PC-3 (cell line): ENCODE results near the gene AGPAT3. TPM values are rescaled to one million over a fixed set of nuclear protein-coding genes. Genes with fewer than 3 reads are reported as not detected.

Source experiments
- ATAC-seq: fragments of 200-7000 bp; cut with Tn5 transposase; 2 replicates; pipeline ENCODE4 v1.9.1; 2020; ENCODE audit warnings: mild to moderate bottlenecking, moderate library complexity
- BruUV-seq: library from RNA; stranded (reverse); fragments of 400-500 nt; replicated peaks from 2 replicates; lab custom pipeline; 2021; lab: Mats Ljungman, UMichigan
- CTCF ChIA-PET: fragments of 300-600 bp; sonication (Branson Sonifier 250); formaldehyde crosslinking; loops from one replicate; lab custom pipeline; 2022; ENCODE audit warnings: antibody characterized with exemption; lab: Charles Lee
- POLR2A ChIA-PET: fragments of 300-600 bp; sonication (Branson Sonifier 250); formaldehyde crosslinking; loops from one replicate; lab custom pipeline; 2022; ENCODE audit warnings: antibody characterized with exemption; ENCODE audit not compliant: unreplicated experiment; lab: Charles Lee
- DNase-seq: peaks from one replicate; pipeline ENCODE4 v3.0.0-alpha.2; 2015
- H2AFZ ChIP-seq: fragments of 300-600 bp; sonication (generic); 2 replicates; pipeline ENCODE4 v1.6.0; 2016; ENCODE audit warnings: antibody characterized with exemption, low read length
- H3F3A ChIP-seq: fragments of 300-600 bp; sonication (generic); one replicate; pipeline ENCODE4 v1.6.0; 2017; ENCODE audit warnings: antibody characterized with exemption, low read length, control low read depth, mild to moderate bottlenecking; ENCODE audit not compliant: unreplicated experiment
- H3K27ac ChIP-seq: fragments of 300-600 bp; sonication (generic); 2 replicates; pipeline ENCODE4 v1.5.1; 2016; ENCODE audit warnings: mild to moderate bottlenecking, low read length
- H3K27me3 ChIP-seq: fragments of 300-600 bp; sonication (generic); 2 replicates; pipeline ENCODE4 v1.6.1; 2016; ENCODE audit warnings: low read length, mixed read lengths
- H3K36me3 ChIP-seq: fragments of 300-600 bp; sonication (generic); 2 replicates; pipeline ENCODE4 v1.6.1; 2016; ENCODE audit warnings: low read depth, mixed run types, low read length, mixed read lengths
- H3K4me1 ChIP-seq: fragments of 300-600 bp; sonication (generic); 2 replicates; pipeline ENCODE4 v1.5.1; 2016; ENCODE audit warnings: low read length; ENCODE audit not compliant: insufficient read depth
- H3K4me2 ChIP-seq: fragments of 300-600 bp; sonication (generic); 2 replicates; pipeline ENCODE4 v1.6.0; 2016; ENCODE audit warnings: low read length
- H3K4me3 ChIP-seq: fragments of 300-600 bp; sonication (generic); 2 replicates; pipeline ENCODE4 v1.5.1; 2016; ENCODE audit warnings: mild to moderate bottlenecking, low read length, mixed read lengths
- H3K79me2 ChIP-seq: fragments of 300-600 bp; sonication (generic); 2 replicates; pipeline ENCODE4 v1.6.1; 2017; ENCODE audit warnings: low read length, mixed read lengths
- H3K9ac ChIP-seq: fragments of 300-600 bp; sonication (generic); 2 replicates; pipeline ENCODE4 v1.6.0; 2016; ENCODE audit warnings: mild to moderate bottlenecking, low read length
- H3K9me2 ChIP-seq: fragments of 300-600 bp; sonication (generic); replicated peaks from 2 replicates; pipeline ENCODE4 v1.6.1; 2016; ENCODE audit warnings: mixed run types, low read length, mixed read lengths
- H3K9me3 ChIP-seq: fragments of 300-600 bp; sonication (generic); 2 replicates; pipeline ENCODE4 v1.6.1; 2016; ENCODE audit warnings: low read length, mixed read lengths
- H4K20me1 ChIP-seq: fragments of 300-600 bp; sonication (generic); 2 replicates; pipeline ENCODE4 v1.6.1; 2016; ENCODE audit warnings: low read length, mixed read lengths
- CTCF ChIP-seq: fragments of 300-600 bp; sonication (generic); conservative IDR thresholded peaks from 2 replicates; pipeline ENCODE4 v1.5.1; 2017; ENCODE audit warnings: antibody characterized with exemption, low read depth, mild to moderate bottlenecking, low read length
- EZH2 ChIP-seq: fragments of 300-600 bp; sonication (generic); IDR thresholded peaks from one replicate; pipeline ENCODE4 v1.6.1; 2017; ENCODE audit warnings: antibody characterized with exemption, mild to moderate bottlenecking, low read length; ENCODE audit not compliant: unreplicated experiment
- EZH2phosphoT487 ChIP-seq: fragments of 300-600 bp; sonication (generic); IDR thresholded peaks from 2 replicates; pipeline ENCODE4 v1.6.1; 2018; ENCODE audit warnings: mild to moderate bottlenecking, antibody characterized with exemption, low read length, borderline replicate concordance
- intact Hi-C: fragments of 100-400 bp; cut with micrococcal nuclease; formaldehyde crosslinking; loops from 2 replicates; pipeline ENCODE4 v1.9.0; 2023
- total RNA-seq: library from RNA; depleted of rRNA; stranded (reverse); fragments of >200 nt; gene quantifications from 2 replicates; pipeline ENCODE4 v1.2.3, GENCODE V29; 2014

AGPAT3 gene
- total RNA-seq, 1 experiment from 2014 or later = 76.1 TPM

- Histone ChIP-seq H3K36me3 (0 out of 2 replicates have a peak, but pooled peaks cover 6% of the 10 kb centered on the region), H3K4me2 (peak overlapping the region; percentile 26), H3K27ac (peak overlapping the region; percentile 7), H3F3A (no peaks in the 10 kb centered on the region), H3K79me2 (peaks cover 86% of the 10 kb centered on the region), H3K27me3 (no peaks in the 10 kb centered on the region), H3K9me3 (no peaks in the 10 kb centered on the region), H3K4me1 (peaks cover 28% of the 10 kb centered on the region), H4K20me1 (peaks cover 13% of the 10 kb centered on the region), H3K9ac (no peak overlapping the region), H2AFZ (no peak overlapping the region), H3K9me2 (no peaks in the 10 kb centered on the region), H3K4me3 (no peak overlapping the region)
- TF ChIP-seq EZH2phosphoT487 (no peak), CTCF (no peak), EZH2 (no peak)
- intact Hi-C loops = no loop called here
- ChIA-PET CTCF (interaction anchor here (0.6 to 1.4 kb wide), 2 partner anchors 70 to 422 kb away, joined by 3 to 4 read pairs; no protein-coding TSS in a partner anchor), POLR2A (no interaction called here)
- BruUV-seq = no TSS peak
- ATAC-seq (peak; percentile 70), DNase-seq (peak; percentile 93)
These were observed 15.3 kb downstream of the AGPAT3 start for GRCh38 chr21:43880111-43880985.

- DNase-seq = no peak
- Histone ChIP-seq H3K79me2 (peaks cover 86% of the 10 kb centered on the region), H2AFZ (no peak overlapping the region), H4K20me1 (peaks cover 13% of the 10 kb centered on the region), H3K4me3 (no peak overlapping the region), H3F3A (no peaks in the 10 kb centered on the region), H3K9me3 (no peaks in the 10 kb centered on the region), H3K36me3 (0 out of 2 replicates have a peak, but pooled peaks cover 6% of the 10 kb centered on the region), H3K27me3 (no peaks in the 10 kb centered on the region), H3K4me2 (no peak overlapping the region), H3K4me1 (peaks cover 28% of the 10 kb centered on the region), H3K9me2 (no peaks in the 10 kb centered on the region), H3K9ac (no peak overlapping the region), H3K27ac (no peak overlapping the region)
- intact Hi-C loops = no loop called here
- TF ChIP-seq EZH2phosphoT487 (no peak), EZH2 (no peak), CTCF (no peak)
- no TSS peak for BruUV-seq
- ATAC-seq = no peak
- ChIA-PET CTCF (no interaction called here), POLR2A (no interaction called here)
These were observed 16.3 kb downstream of the AGPAT3 start for GRCh38 chr21:43881283-43881682.

- peaks cover 13% of the 10 kb centered on the region for H4K20me1 ChIP-seq
- no TSS peak for BruUV-seq
- H3K27ac ChIP-seq = no peak overlapping the region
- ChIA-PET CTCF (no interaction called here), POLR2A (no interaction called here)
- no peaks in the 10 kb centered on the region for H3F3A ChIP-seq
- H3K4me3 ChIP-seq = no peak overlapping the region
- DNase-seq = no peak
- H3K4me2 ChIP-seq = no peak overlapping the region
- intact Hi-C loops = no loop called here
- ATAC-seq = no peak
- no peaks in the 10 kb centered on the region for H3K27me3 ChIP-seq
- TF ChIP-seq EZH2phosphoT487 (no peak), EZH2 (no peak), CTCF (no peak)
- no peaks in the 10 kb centered on the region for H3K9me2 ChIP-seq
- no peak overlapping the region for H3K9ac ChIP-seq
- H3K9me3 ChIP-seq = no peaks in the 10 kb centered on the region
- 0 out of 2 replicates have a peak, but pooled peaks cover 6% of the 10 kb centered on the region for H3K36me3 ChIP-seq
- H3K79me2 ChIP-seq = peaks cover 86% of the 10 kb centered on the region
- H2AFZ ChIP-seq = no peak overlapping the region
- H3K4me1 ChIP-seq = peaks cover 28% of the 10 kb centered on the region
These were observed 16.9 kb downstream of the AGPAT3 start for GRCh38 chr21:43881935-43882334.
